Measurements from ENCODE around the gene NIPAL3. TPM values are rescaled to one million over a fixed set of nuclear protein-coding genes. Genes with fewer than 3 reads are reported as not detected.

NIPAL3 gene
- total RNA-seq, 1 donor from 2014 or later: 18.6 TPM

DNA sequence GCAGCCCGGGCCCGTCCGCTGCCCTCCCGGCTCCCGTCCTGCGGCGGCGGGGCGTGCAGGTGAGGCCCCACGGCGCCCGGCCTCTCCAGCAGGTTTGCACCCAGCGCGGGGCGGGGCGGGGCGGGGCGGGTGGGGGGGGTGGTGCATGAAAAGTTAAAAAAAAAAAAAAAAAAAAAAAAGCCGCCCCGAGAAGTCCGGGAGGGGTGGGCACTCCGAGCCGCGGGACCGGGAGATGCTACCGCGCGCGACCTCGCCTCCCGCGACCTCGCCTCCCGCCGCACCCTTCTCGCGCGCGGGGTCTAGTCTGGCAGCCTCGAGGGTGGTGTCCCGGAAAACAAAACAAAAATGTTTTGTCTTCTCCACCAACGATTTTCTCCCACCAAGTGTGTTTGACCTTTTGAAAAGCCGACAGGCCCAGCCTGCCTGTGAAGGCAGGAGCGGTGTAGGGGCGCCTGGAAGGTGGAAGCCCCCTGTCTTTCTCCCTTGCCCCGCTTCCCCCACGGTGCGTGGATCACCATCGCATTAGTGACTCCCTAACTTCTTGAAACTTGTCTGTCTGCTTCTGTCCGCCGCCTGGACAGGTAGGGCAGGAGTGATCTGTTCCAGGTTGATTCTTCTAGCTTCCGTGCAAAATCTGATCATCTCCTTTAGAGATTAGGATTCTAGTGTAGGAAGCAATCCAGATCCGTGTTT is 87.6 kb downstream of the NIPAL3 start:
- peak overlapping the region; percentile 69 for H3K27ac Mint-ChIP-seq (ENCODE audit: unreplicated experiment)
- peaks cover 5% of the 10 kb centered on the region for H3K9me3 Mint-ChIP-seq (ENCODE audit: unreplicated experiment)
- H3K4me3 Mint-ChIP-seq (ENCODE audit: unreplicated experiment): peak overlapping the region; percentile 97
- peak; percentile 16 for DNase-seq
- peaks cover 6% of the 10 kb centered on the region for H3K27me3 Mint-ChIP-seq (ENCODE audit: unreplicated experiment)
- TF ChIP-seq, protein P1, sequence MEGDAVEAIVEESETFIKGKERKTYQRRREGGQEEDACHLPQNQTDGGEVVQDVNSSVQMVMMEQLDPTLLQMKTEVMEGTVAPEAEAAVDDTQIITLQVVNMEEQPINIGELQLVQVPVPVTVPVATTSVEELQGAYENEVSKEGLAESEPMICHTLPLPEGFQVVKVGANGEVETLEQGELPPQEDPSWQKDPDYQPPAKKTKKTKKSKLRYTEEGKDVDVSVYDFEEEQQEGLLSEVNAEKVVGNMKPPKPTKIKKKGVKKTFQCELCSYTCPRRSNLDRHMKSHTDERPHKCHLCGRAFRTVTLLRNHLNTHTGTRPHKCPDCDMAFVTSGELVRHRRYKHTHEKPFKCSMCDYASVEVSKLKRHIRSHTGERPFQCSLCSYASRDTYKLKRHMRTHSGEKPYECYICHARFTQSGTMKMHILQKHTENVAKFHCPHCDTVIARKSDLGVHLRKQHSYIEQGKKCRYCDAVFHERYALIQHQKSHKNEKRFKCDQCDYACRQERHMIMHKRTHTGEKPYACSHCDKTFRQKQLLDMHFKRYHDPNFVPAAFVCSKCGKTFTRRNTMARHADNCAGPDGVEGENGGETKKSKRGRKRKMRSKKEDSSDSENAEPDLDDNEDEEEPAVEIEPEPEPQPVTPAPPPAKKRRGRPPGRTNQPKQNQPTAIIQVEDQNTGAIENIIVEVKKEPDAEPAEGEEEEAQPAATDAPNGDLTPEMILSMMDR (IDR thresholded peaks at IDR 0.05; ENCODE audit: partially characterized antibody, unreplicated experiment): no peak
- no peaks in the 10 kb centered on the region for H3K36me3 Mint-ChIP-seq (ENCODE audit: unreplicated experiment)
- peaks cover 11% of the 10 kb centered on the region for H3K4me1 Mint-ChIP-seq (ENCODE audit: low read depth, unreplicated experiment)

DNA sequence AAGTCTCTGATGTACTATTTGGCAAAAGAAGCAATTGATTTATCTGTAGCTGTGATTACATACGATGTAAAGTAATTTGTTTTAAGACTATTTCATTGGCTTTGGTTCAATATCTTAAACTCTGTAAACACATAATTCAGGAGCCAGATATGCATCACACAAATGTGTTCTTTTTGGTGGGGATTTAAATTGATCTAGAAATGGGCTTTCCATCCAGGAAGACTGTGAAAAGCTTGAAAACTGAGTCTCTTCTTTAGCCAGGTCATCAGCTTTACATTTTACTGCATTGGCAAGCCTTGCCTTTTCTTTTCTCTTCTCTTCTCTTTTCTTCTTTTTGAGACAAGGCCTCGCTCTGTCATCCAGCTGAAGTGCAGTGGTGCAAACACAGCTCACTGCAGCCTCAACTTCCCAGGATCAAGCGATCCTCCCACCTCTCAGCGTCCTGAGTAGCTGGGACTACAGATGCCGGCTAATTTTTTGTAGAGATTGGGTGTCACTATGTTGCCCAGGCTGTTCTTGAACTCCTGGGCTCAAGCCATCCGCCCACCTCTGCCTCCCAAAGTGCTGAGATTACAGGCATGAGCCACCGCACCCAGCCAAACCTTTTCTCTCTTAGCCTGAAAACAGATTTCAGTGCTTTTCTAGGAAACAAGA is 88.4 kb downstream of the NIPAL3 start:
- Mint-ChIP-seq H3K4me3 (ENCODE audit: unreplicated experiment) (peak overlapping the region; percentile 97), H3K27me3 (ENCODE audit: unreplicated experiment) (peaks cover 6% of the 10 kb centered on the region), H3K9me3 (ENCODE audit: unreplicated experiment) (peaks cover 5% of the 10 kb centered on the region), H3K27ac (ENCODE audit: unreplicated experiment) (peak overlapping the region; percentile 6), H3K4me1 (ENCODE audit: low read depth, unreplicated experiment) (peaks cover 11% of the 10 kb centered on the region), H3K36me3 (ENCODE audit: unreplicated experiment) (no peaks in the 10 kb centered on the region)
- DNase-seq: no peak
- TF ChIP-seq, protein P1 (IDR thresholded peaks at IDR 0.05; ENCODE audit: partially characterized antibody, unreplicated experiment): no peak

DNA sequence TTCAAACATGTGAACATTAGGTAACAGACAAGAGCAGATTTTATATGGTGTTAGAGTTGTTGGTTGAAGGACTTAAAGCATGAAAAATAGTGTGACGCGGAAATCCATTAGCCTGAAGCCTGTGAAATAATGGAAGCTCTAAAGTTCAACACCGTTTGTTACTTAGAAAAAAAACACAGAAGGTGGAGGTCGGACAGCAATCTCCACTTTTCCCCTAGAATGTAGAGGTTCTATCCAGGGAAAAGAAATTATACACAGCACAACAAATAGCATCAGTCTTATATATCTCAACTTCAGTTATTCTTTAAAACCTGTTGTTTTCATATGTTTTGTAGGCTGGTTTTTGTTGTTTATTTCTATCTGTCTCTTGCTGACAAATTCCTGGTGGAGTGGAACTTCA is 89.0 kb downstream of the NIPAL3 start:
- DNase-seq: no peak
- Mint-ChIP-seq H3K9me3 (ENCODE audit: unreplicated experiment) (peaks cover 5% of the 10 kb centered on the region), H3K36me3 (ENCODE audit: unreplicated experiment) (peaks cover under 1% of the 10 kb centered on the region), H3K4me1 (ENCODE audit: low read depth, unreplicated experiment) (peaks cover 11% of the 10 kb centered on the region), H3K4me3 (ENCODE audit: unreplicated experiment) (peak overlapping the region; percentile 97), H3K27ac (ENCODE audit: unreplicated experiment) (no peak overlapping the region), H3K27me3 (ENCODE audit: unreplicated experiment) (peaks cover 6% of the 10 kb centered on the region)
- TF ChIP-seq, protein P1 (IDR thresholded peaks at IDR 0.05; ENCODE audit: partially characterized antibody, unreplicated experiment): no peak

DNA sequence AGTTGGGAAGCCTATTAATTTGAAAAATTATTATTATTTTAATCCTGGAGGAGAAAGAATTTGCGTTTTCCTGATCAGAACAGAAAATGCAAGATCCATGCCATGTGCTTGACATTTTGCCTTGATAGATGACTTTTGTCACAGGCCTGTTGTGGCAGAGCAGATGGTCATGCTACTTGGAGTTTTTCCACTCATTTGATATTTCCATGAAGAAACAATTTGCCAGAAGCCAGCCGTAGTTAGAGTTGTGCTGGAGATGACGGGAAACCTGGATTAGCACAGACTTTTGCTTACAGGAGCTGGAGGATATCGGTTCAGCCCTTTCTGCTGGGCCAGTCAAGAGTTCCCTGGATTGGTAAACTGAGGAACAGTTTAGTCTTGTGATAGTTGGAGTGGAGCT is 90.2 kb downstream of the NIPAL3 start:
- peaks cover 5% of the 10 kb centered on the region for H3K9me3 Mint-ChIP-seq (ENCODE audit: unreplicated experiment)
- H3K36me3 Mint-ChIP-seq (ENCODE audit: unreplicated experiment): peaks cover 6% of the 10 kb centered on the region
- H3K4me1 Mint-ChIP-seq (ENCODE audit: low read depth, unreplicated experiment): peaks cover 11% of the 10 kb centered on the region
- TF ChIP-seq, protein P1 (IDR thresholded peaks at IDR 0.05; ENCODE audit: partially characterized antibody, unreplicated experiment): no peak
- no peak for DNase-seq
- H3K4me3 Mint-ChIP-seq (ENCODE audit: unreplicated experiment): no peak overlapping the region
- no peak overlapping the region for H3K27ac Mint-ChIP-seq (ENCODE audit: unreplicated experiment)
- H3K27me3 Mint-ChIP-seq (ENCODE audit: unreplicated experiment): peaks cover 6% of the 10 kb centered on the region

All from glutamatergic neuron (in vitro differentiated cells).